DMS79 (cell line): ENCODE measurements around the gene CDH26.
"Not testable (repeated sequence)": the region's sequence is repeated elsewhere in the genome, so short reads cannot be mapped to it uniquely, and the experiment has no call there.

Experiments used
- DNase-seq: peaks from one replicate; lab custom pipeline; 2025; lab: John Stamatoyannopoulos, UW

CDH26 gene

DNA sequence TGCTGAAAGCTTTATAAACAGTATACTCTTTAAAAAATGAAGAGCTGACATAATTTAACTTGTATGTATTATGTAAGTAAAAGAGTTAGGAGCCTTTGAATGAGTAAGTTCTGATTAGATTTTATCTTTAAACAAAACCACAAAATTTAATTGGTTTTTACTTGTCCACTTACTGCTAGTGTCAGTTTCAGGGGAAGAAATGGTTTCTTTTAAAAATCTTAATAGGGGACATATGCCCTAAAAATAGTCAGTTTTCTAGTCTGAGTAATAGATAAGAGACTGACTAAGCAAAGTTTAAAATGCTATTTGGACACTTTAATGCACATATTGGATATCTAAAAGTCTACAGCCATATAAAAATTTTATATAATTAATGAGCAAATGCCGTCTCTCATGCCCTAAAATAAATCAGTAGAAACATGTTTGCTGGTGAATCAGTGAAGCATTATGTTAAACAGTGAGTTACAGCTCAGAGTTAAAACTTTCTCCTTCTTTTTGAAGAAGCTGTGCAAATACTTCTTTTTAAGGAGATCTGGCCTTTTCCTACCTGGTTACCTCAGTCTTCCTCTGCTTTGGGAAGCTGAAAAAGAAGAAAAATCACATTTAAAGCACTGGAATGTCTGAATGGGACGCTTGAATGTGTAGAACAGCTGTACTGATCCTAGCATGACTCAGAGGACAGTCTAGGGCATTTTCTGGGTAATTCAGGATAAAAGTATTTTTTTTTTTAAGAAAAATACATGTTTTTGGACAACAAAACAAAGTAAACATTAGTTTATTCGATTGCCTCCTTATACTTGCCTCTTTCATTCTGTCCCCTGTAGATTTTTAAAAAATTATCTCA lies 55.3 kb downstream of the CDH26 start:
- DNase-seq, result no peak

DNA sequence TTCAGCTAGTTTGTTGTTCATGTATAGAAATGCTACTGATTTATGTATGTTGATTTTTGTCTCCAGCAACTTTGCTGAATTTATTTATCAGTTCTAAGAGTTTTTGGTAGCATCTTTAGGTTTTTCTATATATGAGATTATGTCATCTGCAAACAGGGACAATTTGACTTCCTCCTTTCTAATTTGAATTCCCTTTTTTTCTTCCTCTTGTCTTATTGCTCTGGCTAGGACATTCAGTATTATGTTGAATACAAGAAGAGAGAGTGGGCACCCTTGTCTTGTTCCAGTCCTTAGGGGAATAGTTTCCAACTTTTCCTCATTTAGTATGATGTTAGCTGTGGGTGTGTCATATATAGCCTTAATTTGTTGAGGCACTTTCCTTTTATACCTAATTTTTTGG lies 58.2 kb downstream of the CDH26 start:
- no peak for DNase-seq

DNA sequence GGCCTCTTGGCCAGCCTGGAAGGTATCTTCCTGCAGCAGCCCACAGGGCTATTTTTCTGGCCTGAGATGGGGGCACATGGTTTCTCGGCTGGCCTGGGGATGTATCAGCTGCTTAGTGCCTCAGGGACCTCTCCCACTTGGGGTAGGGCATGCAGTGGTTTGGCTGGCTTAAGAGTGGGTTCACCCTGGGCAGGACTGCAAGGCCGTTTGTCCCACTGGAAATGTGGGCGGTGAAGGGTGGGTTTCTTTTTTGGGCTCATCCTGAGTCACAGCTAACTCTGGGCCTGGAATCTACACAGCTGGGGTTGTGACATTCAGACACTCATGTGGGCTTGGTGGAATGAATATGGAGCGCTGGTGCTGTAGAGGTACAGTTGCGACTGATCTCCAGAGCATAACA lies 62.0 kb downstream of the CDH26 start:
- DNase-seq, result no peak

GRCh38 chr20:60021104-60021503 lies 62.9 kb downstream of the CDH26 start:
- DNase-seq, result no peak

DNA sequence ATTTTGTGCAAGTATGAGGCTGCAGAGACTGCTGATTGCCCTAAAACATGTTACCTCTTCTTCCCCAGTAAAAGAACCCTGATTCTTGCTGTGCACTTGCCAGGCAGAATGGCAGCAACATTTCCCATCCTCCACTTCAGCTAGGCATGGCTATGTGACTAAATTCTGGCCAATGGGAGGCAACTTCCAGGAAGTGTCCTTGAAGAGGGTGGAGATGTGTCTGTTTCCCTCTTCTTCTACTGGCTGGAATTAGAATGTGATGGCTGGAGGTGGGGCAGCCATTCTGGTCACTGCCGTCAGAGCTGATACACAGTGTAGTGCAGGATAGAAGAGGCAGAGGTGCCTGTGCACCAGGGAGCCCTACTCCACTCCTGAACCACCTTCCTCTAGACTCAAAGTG lies 64.6 kb downstream of the CDH26 start:
- no peak for DNase-seq

- no peak for DNase-seq
These were observed 66.0 kb downstream of the CDH26 start for GRCh38 chr20:60024245-60024644.

DNA sequence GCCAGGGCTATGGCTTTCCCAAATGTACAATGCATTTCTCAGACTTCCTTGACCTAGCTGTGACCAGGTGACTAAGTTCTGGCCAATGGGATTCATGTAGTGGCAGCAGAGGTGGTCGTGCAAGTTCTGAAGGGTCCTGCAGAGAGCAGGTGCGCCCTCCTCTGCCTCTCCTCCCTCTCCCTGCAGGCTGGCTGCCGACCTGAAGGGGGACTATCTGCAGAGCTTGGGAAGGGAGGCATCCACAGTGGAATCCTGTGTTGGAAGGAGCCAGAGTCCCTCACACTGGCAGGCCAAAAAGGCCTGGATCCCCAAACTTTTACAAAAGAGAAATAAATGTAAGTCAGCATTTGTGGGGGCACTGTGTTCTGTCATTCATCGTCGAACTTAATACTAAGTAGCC lies 66.6 kb downstream of the CDH26 start:
- DNase-seq, result no peak

- DNase-seq, result no peak
These were observed 67.8 kb downstream of the CDH26 start for GRCh38 chr20:60026010-60026409.

GRCh38 chr20:60030471-60030870 lies 72.2 kb downstream of the CDH26 start:
- no peak for DNase-seq

GRCh38 chr20:60031107-60031506 lies 72.9 kb downstream of the CDH26 start:
- DNase-seq, result no peak

GRCh38 chr20:60034231-60035110 lies 76.2 kb downstream of the CDH26 start:
- no peak for DNase-seq

DNA sequence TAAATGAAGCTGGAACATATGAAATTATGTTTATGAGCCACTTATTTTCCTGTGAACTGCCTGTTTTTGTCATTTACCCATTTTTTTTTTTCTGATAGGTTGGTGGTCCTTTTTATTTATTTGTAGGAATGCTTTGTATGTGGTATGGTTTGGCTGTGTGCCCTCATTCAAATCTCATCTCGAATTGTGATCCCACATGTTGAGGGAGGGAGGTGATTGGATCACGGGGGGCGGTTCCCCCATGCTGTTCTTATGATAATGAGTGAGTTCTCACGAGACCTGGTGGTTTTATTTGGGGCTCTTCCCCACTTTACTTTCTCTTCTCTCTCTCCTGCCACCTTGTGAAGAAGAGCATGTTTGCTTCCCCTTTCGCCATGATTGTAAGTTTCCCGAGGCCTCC lies 77.3 kb downstream of the CDH26 start:
- DNase-seq, result no peak

DNA sequence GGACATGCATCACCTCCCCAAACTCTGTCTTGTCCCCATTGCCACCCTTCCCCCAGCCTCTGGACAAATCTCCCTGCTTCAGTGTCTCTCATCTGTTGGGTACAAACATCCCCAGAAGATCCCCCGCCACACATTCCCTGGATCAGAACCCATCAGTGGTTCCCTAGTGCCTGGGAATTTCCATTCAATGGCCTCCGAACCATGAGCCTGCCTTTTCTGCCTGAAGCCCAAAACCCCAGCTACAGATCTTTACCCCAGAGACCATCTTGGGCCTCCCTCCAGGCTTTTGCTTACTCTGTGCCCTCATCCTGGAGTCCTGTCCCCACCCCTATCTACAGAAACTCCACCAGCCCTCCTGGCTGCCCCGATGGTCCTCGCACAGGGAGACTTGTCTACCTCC lies 78.1 kb downstream of the CDH26 start:
- no peak for DNase-seq

DNA sequence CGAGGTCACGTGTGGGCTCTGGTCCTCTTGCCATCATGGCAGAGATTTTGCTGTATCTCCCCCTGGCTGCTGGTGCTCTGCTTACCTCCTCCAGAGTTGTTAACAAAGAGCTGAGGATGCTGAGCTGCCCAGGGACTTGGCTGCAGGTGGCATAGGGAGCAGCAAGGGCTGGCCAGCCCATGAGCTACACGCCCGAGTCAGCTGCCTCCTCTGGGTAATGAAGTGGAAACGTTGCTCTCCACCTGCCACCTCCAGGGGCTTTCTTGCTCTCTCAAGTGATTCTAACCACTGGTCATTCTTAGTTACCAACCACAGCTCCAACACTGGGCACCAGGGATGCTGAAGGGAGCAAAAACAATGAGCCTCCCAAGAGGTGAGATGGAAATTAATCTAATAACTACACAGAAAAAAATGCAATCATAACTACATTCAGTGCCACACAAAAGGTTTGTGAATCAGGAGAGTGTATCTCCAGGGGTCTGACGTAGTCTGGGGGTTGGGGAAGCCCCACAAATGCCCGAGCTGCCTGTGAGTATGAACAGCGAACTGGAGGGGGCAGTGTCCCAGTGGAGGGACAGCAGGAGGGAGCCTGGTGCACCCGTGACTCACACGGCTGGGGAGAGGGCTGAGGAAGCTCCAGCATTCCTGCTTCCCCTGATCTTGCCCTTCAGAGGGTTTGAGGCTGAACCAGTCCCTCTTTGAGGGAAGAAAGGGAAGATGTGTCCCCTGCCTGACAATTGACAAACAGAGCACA lies 78.7 kb downstream of the CDH26 start:
- peak; percentile 54 for DNase-seq

- DNase-seq, result no peak
These were observed 80.3 kb downstream of the CDH26 start for GRCh38 chr20:60038400-60039008.

- no peak for DNase-seq
These were observed 81.3 kb downstream of the CDH26 start for GRCh38 chr20:60039526-60039925.

GRCh38 chr20:60040471-60041162 lies 82.4 kb downstream of the CDH26 start:
- no peak for DNase-seq

- not testable (repeated sequence) for DNase-seq
These were observed 83.4 kb downstream of the CDH26 start for GRCh38 chr20:60041436-60042165.

- DNase-seq, result no peak
These were observed 85.2 kb downstream of the CDH26 start for GRCh38 chr20:60043435-60043834.

DNA sequence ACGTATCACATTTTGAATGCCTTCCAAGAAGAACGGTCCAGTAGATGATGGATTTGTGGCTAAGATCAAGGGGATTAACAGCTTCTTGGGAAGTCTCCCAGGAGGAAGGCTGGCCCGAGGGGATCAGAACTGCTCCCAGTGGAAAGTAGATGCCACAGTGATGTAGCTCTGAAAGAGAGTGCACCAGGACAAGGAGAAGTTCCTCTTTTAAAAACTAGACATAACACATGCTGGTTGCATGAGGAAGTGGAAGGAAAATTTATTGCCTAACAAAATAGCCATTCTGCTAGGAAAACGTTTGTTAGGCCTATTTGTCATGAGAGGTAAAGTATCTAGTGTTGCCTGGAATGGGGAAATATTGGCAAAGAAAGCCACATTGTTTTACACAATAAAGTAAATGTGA lies 87.8 kb downstream of the CDH26 start:
- no peak for DNase-seq

DNA sequence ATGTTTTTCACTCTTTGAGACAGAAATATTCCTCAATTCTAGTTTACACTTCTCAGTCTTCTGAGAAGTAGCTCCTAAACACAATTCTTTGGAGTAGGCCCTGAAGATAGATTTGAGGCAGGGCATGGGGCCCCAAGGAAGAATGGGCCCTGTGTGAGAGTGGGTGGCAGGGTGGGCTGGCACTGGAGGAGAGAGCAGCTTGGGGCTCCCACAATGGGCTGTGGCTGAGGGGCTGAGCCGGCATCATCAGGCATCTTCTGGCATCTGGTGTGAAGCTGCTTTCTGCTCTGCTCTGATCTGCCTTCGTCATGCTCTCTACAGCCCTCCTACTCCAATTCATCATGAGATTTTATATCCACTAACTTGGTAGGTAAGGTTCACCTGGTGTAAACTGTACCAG lies 88.2 kb downstream of the CDH26 start:
- DNase-seq, result no peak
